GM12891 (cell line): ENCODE results near the gene NABP1.

Experiments used
- DNase-seq: peaks from one replicate; pipeline ENCODE4 v3.0.0; 2011; ENCODE audit warnings: low spot score; ENCODE audit not compliant: insufficient read length
- FAIRE-seq: peaks from 2 replicates; lab custom pipeline; 2011; peaks lifted over from hg19 to GRCh38; lab: Jason Lieb, UNC
- PAX5 ChIP-seq: IDR thresholded peaks from 2 replicates; pipeline ENCODE4 v1.6.1; 2011; ENCODE audit warnings: low read length, moderate library complexity, mild to moderate bottlenecking; ENCODE audit not compliant: insufficient read depth, severe bottlenecking
- POLR2A ChIP-seq: IDR thresholded peaks from 2 replicates; pipeline ENCODE4 v1.6.1; 2011; ENCODE audit warnings: low read depth, low read length, control low read depth
- POLR2AphosphoS5 ChIP-seq: IDR thresholded peaks from 2 replicates; pipeline ENCODE4 v1.6.1; 2011; ENCODE audit warnings: low read depth, low read length, control low read depth
- POU2F2 ChIP-seq: IDR thresholded peaks from 2 replicates; pipeline ENCODE4 v1.6.1; 2011; ENCODE audit warnings: low read depth, mild to moderate bottlenecking, control low read depth, low read length, moderate library complexity
- SPI1 ChIP-seq: IDR thresholded peaks from 2 replicates; pipeline ENCODE4 v1.6.1; 2011; ENCODE audit warnings: low read depth, low read length, control low read depth
- TAF1 ChIP-seq: IDR thresholded peaks from 2 replicates; pipeline ENCODE4 v1.6.1; 2011; ENCODE audit warnings: low read depth, low read length, control low read depth

The NABP1 gene

GRCh38 chr2:191703079-191703725 lies 25.3 kb downstream of the NABP1 start:
- FAIRE-seq (no peak), DNase-seq (no peak)
- TF ChIP-seq POLR2AphosphoS5 (no peak), POLR2A (no peak), POU2F2 (no peak), SPI1 (no peak), PAX5 (no peak), TAF1 (no peak)

GRCh38 chr2:191705084-191705483 lies 27.1 kb downstream of the NABP1 start:
- FAIRE-seq (no peak), DNase-seq (no peak)
- TF ChIP-seq SPI1 (no peak), PAX5 (no peak), POLR2AphosphoS5 (no peak), POLR2A (no peak), TAF1 (no peak), POU2F2 (no peak)

GRCh38 chr2:191705701-191706100 lies 27.8 kb downstream of the NABP1 start:
- TF ChIP-seq SPI1 (no peak), PAX5 (no peak)
- no peak for DNase-seq
- no peak for FAIRE-seq

GRCh38 chr2:191706791-191707190 lies 28.9 kb downstream of the NABP1 start:
- no peak for DNase-seq
- no peak for TF ChIP-seq TAF1
- no peak for TF ChIP-seq PAX5
- no peak for TF ChIP-seq POLR2A
- TF ChIP-seq POU2F2, result no peak
- no peak for TF ChIP-seq SPI1
- TF ChIP-seq POLR2AphosphoS5, result no peak
- no peak for FAIRE-seq

GRCh38 chr2:191707542-191707941 lies 29.6 kb downstream of the NABP1 start:
- DNase-seq, result no peak
- TF ChIP-seq TAF1, result no peak
- TF ChIP-seq POLR2AphosphoS5, result no peak
- TF ChIP-seq PAX5, result no peak
- TF ChIP-seq POLR2A, result no peak
- no peak for TF ChIP-seq POU2F2
- TF ChIP-seq SPI1, result no peak
- no peak for FAIRE-seq

GRCh38 chr2:191710411-191710900 lies 32.5 kb downstream of the NABP1 start:
- DNase-seq, result no peak
- TF ChIP-seq PAX5, result no peak
- no peak for TF ChIP-seq TAF1
- TF ChIP-seq POLR2AphosphoS5, result no peak
- no peak for TF ChIP-seq POU2F2
- no peak for TF ChIP-seq SPI1
- no peak for TF ChIP-seq POLR2A
- FAIRE-seq, result peak; percentile 38

GRCh38 chr2:191711621-191712020 lies 33.7 kb downstream of the NABP1 start:
- TF ChIP-seq POLR2AphosphoS5 (no peak), PAX5 (no peak), POU2F2 (no peak), TAF1 (no peak), SPI1 (no peak), POLR2A (no peak)
- no peak for DNase-seq
- no peak for FAIRE-seq

- no peak for DNase-seq
- FAIRE-seq, result peak; percentile 66
- no peak for TF ChIP-seq PAX5
- no peak for TF ChIP-seq SPI1
- peak; percentile 40; the same call in 1 of the 2 replicates for TF ChIP-seq POU2F2
- TF ChIP-seq POLR2A, result no peak
- no peak for TF ChIP-seq POLR2AphosphoS5
- no peak for TF ChIP-seq TAF1
Observed at GRCh38 chr2:191713837-191714236, 35.9 kb downstream of the NABP1 start.

GRCh38 chr2:191714925-191715324 lies 37.0 kb downstream of the NABP1 start:
- no peak for DNase-seq
- no peak for FAIRE-seq
- no peak for TF ChIP-seq POU2F2
- TF ChIP-seq PAX5, result no peak

GRCh38 chr2:191715471-191715870 lies 37.5 kb downstream of the NABP1 start:
- DNase-seq, result no peak
- TF ChIP-seq TAF1 (no peak), POLR2A (no peak), PAX5 (no peak), POLR2AphosphoS5 (no peak), POU2F2 (no peak), SPI1 (no peak)
- FAIRE-seq, result no peak

- TF ChIP-seq POU2F2, result no peak
- no peak for TF ChIP-seq POLR2A
- no peak for TF ChIP-seq POLR2AphosphoS5
- no peak for TF ChIP-seq PAX5
- TF ChIP-seq SPI1, result no peak
- no peak for TF ChIP-seq TAF1
- DNase-seq (no peak), FAIRE-seq (no peak)
Observed at GRCh38 chr2:191719261-191719660, 41.3 kb downstream of the NABP1 start.
